ENCODE results near the gene SGIP1. TPM values are rescaled to one million over a fixed set of nuclear protein-coding genes. Genes with fewer than 3 reads are reported as not detected.
"Not testable (repeated sequence)": the region's sequence is repeated elsewhere in the genome, so short reads cannot be mapped to it uniquely, and the experiment has no call there.

Gene SGIP1
- total and polyA plus RNA-seq, 2 of the 8 experiments (the other 6 are each of a cell fraction or from before 2014, with no cell fraction given) = 1.4 to 2.1 TPM

- H2BK12ac ChIP-seq (ENCODE audit: low read depth, low read length); H3K4ac ChIP-seq (replicated peaks; ENCODE audit: insufficient read length, low read depth, low read length); DNase-seq (ENCODE audit: low read depth in 1 of 2, low spot score in 2 of 2); H3K27me3 ChIP-seq (replicated peaks in 1 of 4; ENCODE audit: control insufficient read depth in 3 of 4, extremely low read depth in 1 of 4, insufficient read depth in 3 of 4, low read length in 3 of 4); H2BK20ac ChIP-seq (ENCODE audit: low read length); H2BK5ac ChIP-seq (ENCODE audit: low read depth, low read length); H3K27ac ChIP-seq (ENCODE audit: low read depth, low read length); H3K14ac ChIP-seq (ENCODE audit: insufficient read length); H3K4me2 ChIP-seq (ENCODE audit: insufficient read depth in 1 of 2, low read depth in 2 of 2, low read length in 2 of 2); H3K4me3 ChIP-seq (ENCODE audit: extremely low read depth in 1 of 4, insufficient read depth in 2 of 4, low read depth in 3 of 4, low read length in 4 of 4); H2AK5ac ChIP-seq (ENCODE audit: low read depth, low read length); H4K20me1 ChIP-seq (replicated peaks in 1 of 2; ENCODE audit: control insufficient read depth in 1 of 2, insufficient read depth in 2 of 2, low read length in 2 of 2); H3K79me2 ChIP-seq (ENCODE audit: control insufficient read depth in 1 of 2, insufficient read depth in 2 of 2, low read length in 2 of 2); H3K9me3 ChIP-seq (ENCODE audit: insufficient read depth in 2 of 2, low read depth in 1 of 2, low read length in 1 of 2); H3K79me1 ChIP-seq (ENCODE audit: low read depth, low read length); POLR2A ChIA-PET (ENCODE audit: partially characterized antibody); FAIRE-seq; CTCF ChIA-PET (ENCODE audit: partially characterized antibody); H3K9ac ChIP-seq (replicated peaks in 1 of 4; ENCODE audit: extremely low read depth in 1 of 4, low read depth in 3 of 4, low read length in 3 of 4); H3K18ac ChIP-seq (ENCODE audit: extremely low read depth, low read length); H4K91ac ChIP-seq (replicated peaks; ENCODE audit: insufficient read length, low read length); H2BK15ac ChIP-seq (ENCODE audit: low read length); H3K4me1 ChIP-seq (replicated peaks in 1 of 4; ENCODE audit: control insufficient read depth in 3 of 4, insufficient read depth in 4 of 4, low read length in 3 of 4); H3K23me2 ChIP-seq (ENCODE audit: low read depth, low read length); H3K36me3 ChIP-seq (ENCODE audit: control insufficient read depth in 2 of 4, insufficient read depth in 4 of 4, low read length in 3 of 4); H4K8ac ChIP-seq (ENCODE audit: extremely low read depth, insufficient read depth, low read length); H2AFZ ChIP-seq (ENCODE audit: low read length); H2BK120ac ChIP-seq (replicated peaks; ENCODE audit: low read depth, low read length); H3K56ac ChIP-seq (replicated peaks; ENCODE audit: insufficient read length, low read depth, low read length); H3K23ac ChIP-seq (ENCODE audit: insufficient read length); H4K5ac ChIP-seq (ENCODE audit: insufficient read length, low read depth, low read length): not testable (repeated sequence)
- WGBS, 2 experiments (ENCODE audit: extremely low coverage in 1 of 2, insufficient coverage in 1 of 2, insufficient read length in 1 of 2, insufficient replicate concordance in 2 of 2, low coverage in 1 of 2, low lambda C conversion rate in 2 of 2, missing lambda C conversion rate in 1 of 2) = 85% methylated on average over 5 of the region's 5 CpGs; no CpG with 5 or more reads in 1 of the 2 experiments
Measured at GRCh38 chr1:66592106-66592507, 58.2 kb downstream of the SGIP1 start.
